ENCODE data around the gene KCNQ5.

DNA sequence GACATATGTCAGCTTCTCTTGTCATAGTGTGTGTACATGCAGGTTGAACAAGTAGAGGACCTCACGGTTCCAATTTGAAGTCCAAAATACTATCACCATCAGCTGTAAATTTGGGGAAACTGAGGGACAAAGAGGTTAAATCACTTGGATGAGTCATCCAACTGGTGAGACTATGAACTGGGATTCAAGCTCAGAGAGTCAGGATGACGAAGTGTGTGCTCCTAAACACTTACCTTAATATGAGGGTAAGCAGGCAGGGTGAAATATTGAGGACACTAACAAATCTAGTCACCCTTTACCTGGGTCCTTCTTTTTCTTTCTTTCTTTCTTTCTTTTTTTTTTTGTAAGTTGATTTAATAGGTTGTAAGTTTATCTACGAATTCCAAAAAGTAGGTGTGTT, 198.3 kb downstream of the KCNQ5 start:
- TF ChIP-seq, protein P1, sequence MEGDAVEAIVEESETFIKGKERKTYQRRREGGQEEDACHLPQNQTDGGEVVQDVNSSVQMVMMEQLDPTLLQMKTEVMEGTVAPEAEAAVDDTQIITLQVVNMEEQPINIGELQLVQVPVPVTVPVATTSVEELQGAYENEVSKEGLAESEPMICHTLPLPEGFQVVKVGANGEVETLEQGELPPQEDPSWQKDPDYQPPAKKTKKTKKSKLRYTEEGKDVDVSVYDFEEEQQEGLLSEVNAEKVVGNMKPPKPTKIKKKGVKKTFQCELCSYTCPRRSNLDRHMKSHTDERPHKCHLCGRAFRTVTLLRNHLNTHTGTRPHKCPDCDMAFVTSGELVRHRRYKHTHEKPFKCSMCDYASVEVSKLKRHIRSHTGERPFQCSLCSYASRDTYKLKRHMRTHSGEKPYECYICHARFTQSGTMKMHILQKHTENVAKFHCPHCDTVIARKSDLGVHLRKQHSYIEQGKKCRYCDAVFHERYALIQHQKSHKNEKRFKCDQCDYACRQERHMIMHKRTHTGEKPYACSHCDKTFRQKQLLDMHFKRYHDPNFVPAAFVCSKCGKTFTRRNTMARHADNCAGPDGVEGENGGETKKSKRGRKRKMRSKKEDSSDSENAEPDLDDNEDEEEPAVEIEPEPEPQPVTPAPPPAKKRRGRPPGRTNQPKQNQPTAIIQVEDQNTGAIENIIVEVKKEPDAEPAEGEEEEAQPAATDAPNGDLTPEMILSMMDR (IDR thresholded peaks at IDR 0.05; ENCODE audit: low read depth, low read length, poor library complexity, severe bottlenecking) = no peak
- no peak for TF ChIP-seq EZH2phosphoT487 (IDR thresholded peaks at IDR 0.05; ENCODE audit: borderline replicate concordance, low read length)

Data from DOHH2 (cell line).